SK-N-SH (cell line): ENCODE measurements around the gene UBE2E3. TPM values are rescaled to one million over a fixed set of nuclear protein-coding genes. Genes with fewer than 3 reads are reported as not detected.

Source experiments
- CTCF ChIA-PET: fragments of 300-600, 350-600 bp; formaldehyde crosslinking; extraction: SDS; loops from one replicate; lab custom pipeline; 2021; lab: Yijun Ruan, JAX
- POLR2A ChIA-PET: fragments of 350-600 bp; sonication (Branson Sonifier 250); formaldehyde crosslinking; extraction: SDS; loops from one replicate; lab custom pipeline; 2020; ENCODE audit warnings: antibody characterized with exemption, inconsistent platforms; lab: Yijun Ruan, JAX
- DNase-seq: peaks from one replicate; pipeline ENCODE4 v3.0.0; 2012
- H2AFZ ChIP-seq: fragments of 200-600 bp; sonication (generic); 2 replicates; pipeline ENCODE4 v1.8.1; 2016; ENCODE audit warnings: antibody characterized with exemption, mild to moderate bottlenecking, low read depth
- H3F3A ChIP-seq: fragments of 200-600 bp; sonication (generic); replicated peaks from 2 replicates; pipeline ENCODE3; 2016; ENCODE audit warnings: antibody characterized with exemption, mild to moderate bottlenecking; ENCODE audit not compliant: insufficient read depth
- H3K27ac ChIP-seq, 2 experiments: fragments of 200-500 bp in 1 of 2; fragments of 200-600 bp in 1 of 2; sonication (Bioruptor generic) in 1 of 2; sonication (generic), shearing (Covaris generic) in 1 of 2; 2 replicates each; pipeline versions ENCODE4 v1.5.1 to v1.6.1; 2014 to 2016; ENCODE audit warnings: low read depth in 2 of 2, inconsistent platforms in 1 of 2, low read length in 1 of 2, mild to moderate bottlenecking in 1 of 2, mixed read lengths in 1 of 2
- H3K27me3 ChIP-seq: fragments of 200-600 bp; sonication (generic), shearing (Covaris generic); 2 replicates; pipeline ENCODE4 v1.6.1; 2016; ENCODE audit warnings: mixed run types; ENCODE audit not compliant: insufficient read depth
- H3K36me3 ChIP-seq, 2 experiments: fragments of 200-500 bp in 1 of 2; fragments of 200-600 bp in 1 of 2; sonication (Bioruptor generic) in 1 of 2; sonication (generic) in 1 of 2; replicated peaks in 1 of 2; 2 replicates each; pipeline versions ENCODE3 to v1.5.1; 2014 to 2016; ENCODE audit warnings: low read length in 1 of 2, mild to moderate bottlenecking in 1 of 2; ENCODE audit not compliant: insufficient read depth in 2 of 2, control insufficient read depth in 1 of 2
- H3K4me1 ChIP-seq, 2 experiments: fragments of 200-500 bp in 1 of 2; fragments of 200-600 bp in 1 of 2; sonication (Bioruptor generic) in 1 of 2; sonication (generic), shearing (Covaris generic) in 1 of 2; 2 replicates each; pipeline versions ENCODE4 v1.5.1 to v1.6.1; 2014 to 2016; ENCODE audit warnings: low read depth in 1 of 2, low read length in 1 of 2, mixed run types in 1 of 2; ENCODE audit not compliant: insufficient read depth in 2 of 2, control insufficient read depth in 1 of 2
- H3K4me2 ChIP-seq: fragments of 200-600 bp; sonication (generic), shearing (Covaris generic); 2 replicates; pipeline ENCODE4 v1.6.1; 2017; ENCODE audit warnings: mixed run types
- H3K4me3 ChIP-seq, 2 experiments: fragments of 200-500 bp in 1 of 2; fragments of 200-600 bp in 1 of 2; sonication (Bioruptor generic) in 1 of 2; sonication (generic), shearing (Covaris generic) in 1 of 2; 2 replicates each; pipeline versions ENCODE4 v1.5.1 to v1.8.1; 2014 to 2016; ENCODE audit warnings: low read depth in 2 of 2, inconsistent platforms in 1 of 2, low read length in 1 of 2, mild to moderate bottlenecking in 1 of 2, mixed read lengths in 1 of 2, moderate library complexity in 1 of 2
- H3K79me2 ChIP-seq: fragments of 200-600 bp; sonication (generic); 2 replicates; pipeline ENCODE4 v1.8.1; 2017; ENCODE audit warnings: mild to moderate bottlenecking; ENCODE audit not compliant: insufficient read depth
- H3K9ac ChIP-seq: fragments of 200-600 bp; sonication (generic); 2 replicates; pipeline ENCODE4 v1.6.1; 2017; ENCODE audit warnings: mixed run types
- H3K9me2 ChIP-seq: fragments of 200-600 bp; sonication (generic); 2 replicates; pipeline ENCODE4 v1.6.1; 2017; ENCODE audit warnings: mixed run types
- H3K9me3 ChIP-seq: fragments of 200-600 bp; sonication (generic); 2 replicates; pipeline ENCODE4 v1.6.1; 2017; ENCODE audit warnings: mixed run types, mild to moderate bottlenecking, moderate library complexity
- H4K20me1 ChIP-seq: fragments of 200-600 bp; sonication (generic); 2 replicates; pipeline ENCODE4 v1.6.1; 2017; ENCODE audit warnings: mild to moderate bottlenecking, mixed run types; ENCODE audit not compliant: insufficient read depth
- CHD2 ChIP-seq: fragments of 150-350 bp; IDR thresholded peaks from 2 replicates; pipeline ENCODE4 v1.6.1; 2018; ENCODE audit warnings: low read length; ENCODE audit not compliant: partially characterized antibody
- ELF1 ChIP-seq: IDR thresholded peaks from 2 replicates; pipeline ENCODE4 v1.4.0; 2012
- FOSL2 ChIP-seq: IDR thresholded peaks from 2 replicates; pipeline ENCODE4 v1.4.0; 2012; ENCODE audit warnings: low read depth, mild to moderate bottlenecking, moderate library complexity, borderline replicate concordance
- FOXJ3 ChIP-seq: sonication (generic); formaldehyde crosslinking; IDR thresholded peaks from 2 replicates; pipeline ENCODE4 v1.5.1; 2020; ENCODE audit warnings: mild to moderate bottlenecking, missing genetic modification reagents
- GABPA ChIP-seq: IDR thresholded peaks from 2 replicates; pipeline ENCODE4 v1.4.0; 2012; ENCODE audit warnings: low read depth, mild to moderate bottlenecking
- GATA2 ChIP-seq: sonication (generic); formaldehyde crosslinking; IDR thresholded peaks from 2 replicates; pipeline ENCODE4 v1.5.0; 2020; ENCODE audit warnings: mild to moderate bottlenecking, missing genetic modification reagents
- MXI1 ChIP-seq: IDR thresholded peaks from 2 replicates; pipeline ENCODE4 v1.6.1; 2012; ENCODE audit warnings: mild to moderate bottlenecking, low read depth, low read length, improper control_type of control experiment
- NFIC ChIP-seq: IDR thresholded peaks from 2 replicates; pipeline ENCODE4 v1.4.0; 2012; ENCODE audit warnings: borderline replicate concordance
- NRF1 ChIP-seq: IDR thresholded peaks from 2 replicates; pipeline ENCODE4 v1.6.1; 2012; ENCODE audit warnings: low read depth, mild to moderate bottlenecking, low read length
- PBX3 ChIP-seq: IDR thresholded peaks from 2 replicates; pipeline ENCODE4; 2012
- RAD21 ChIP-seq: IDR thresholded peaks from 2 replicates; pipeline ENCODE4 v1.6.1; 2012; ENCODE audit warnings: mild to moderate bottlenecking, low read length
- RXRA ChIP-seq: IDR thresholded peaks from 2 replicates; pipeline ENCODE4 v1.4.0; 2012; ENCODE audit warnings: low read depth, mild to moderate bottlenecking, borderline replicate concordance
- SIN3A ChIP-seq: IDR thresholded peaks from 2 replicates; pipeline ENCODE4 v1.6.1; 2012; ENCODE audit warnings: low read depth, mild to moderate bottlenecking, low read length, moderate library complexity, borderline replicate concordance
- SMC3 ChIP-seq: IDR thresholded peaks from 2 replicates; pipeline ENCODE4 v1.6.1; 2012; ENCODE audit warnings: low read depth, low read length, improper control_type of control experiment
- TCF12 ChIP-seq: IDR thresholded peaks from 2 replicates; pipeline ENCODE4 v1.4.0; 2012
- USF1 ChIP-seq: IDR thresholded peaks from 2 replicates; pipeline ENCODE4 v1.4.0; 2012; ENCODE audit warnings: low read depth, borderline replicate concordance
- USF2 ChIP-seq: fragments of 150-350 bp; IDR thresholded peaks from 2 replicates; pipeline ENCODE4 v1.6.1; 2017; ENCODE audit warnings: antibody characterized with exemption, low read length, low read depth, borderline replicate concordance
- ZBTB33 ChIP-seq: IDR thresholded peaks from 2 replicates; pipeline ENCODE4 v1.4.0; 2012; ENCODE audit warnings: low read depth, borderline replicate concordance
- WGBS: methylation state at CpG from one replicate; pipeline ENCODE4 v1.1.6; 2017; ENCODE audit warnings: low lambda C conversion rate; 5-methylcytosine and 5-hydroxymethylcytosine counted together
- polyA plus RNA-seq, 3 experiments: library from polyadenylated mRNA; depleted of rRNA; stranded (reverse); fragments of >200 nt; gene quantifications; 2 replicates each; pipeline ENCODE4 v1.2.3, GENCODE V29; 2012
- TF ChIP-seq, protein P1 (sequence below): fragments of 150-350 bp; IDR thresholded peaks from 2 replicates; pipeline ENCODE4 v1.6.1; 2016; ENCODE audit warnings: mild to moderate bottlenecking, low read depth, low read length
- TF ChIP-seq, protein P2 (sequence below): fragments of 200-600 bp; sonication (generic); IDR thresholded peaks from 2 replicates; pipeline ENCODE4 v1.6.1; 2017; ENCODE audit warnings: antibody characterized with exemption, mild to moderate bottlenecking, moderate library complexity

The UBE2E3 gene
- polyA plus RNA-seq, 1 of the 3 experiments (the other 2 are of a cell fraction) = 62.9 TPM

DNA sequence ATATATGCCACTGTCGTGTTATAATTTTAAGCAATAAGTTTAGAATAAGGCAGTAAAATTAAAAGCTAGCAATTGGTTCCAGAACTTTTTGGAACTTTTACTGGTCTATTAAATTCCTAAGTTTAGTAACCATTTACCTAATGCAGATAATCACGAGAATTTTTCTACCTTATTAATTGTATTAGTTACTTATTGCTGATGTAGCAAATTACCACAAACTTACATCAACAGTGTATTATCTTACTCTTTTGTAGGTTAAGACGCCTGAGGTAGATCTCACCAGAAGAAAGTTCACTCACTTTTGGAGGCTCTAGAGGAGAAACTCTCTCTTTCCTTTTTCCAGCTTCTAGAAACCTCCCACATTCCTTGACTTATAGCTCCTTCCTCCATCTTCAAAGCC is 14.0 kb upstream of the UBE2E3 start:
- TF ChIP-seq NFIC (no peak), FOSL2 (no peak), USF2 (no peak), TCF12 (no peak), ELF1 (no peak), GABPA (no peak), RXRA (no peak)
- ChIA-PET CTCF (no interaction called here), POLR2A (no interaction called here)
- no peaks in the 10 kb centered on the region for H4K20me1 ChIP-seq
- WGBS = 81% methylated on average over 3 of the region's 3 CpGs
- no peaks in the 10 kb centered on the region for H3K27me3 ChIP-seq
- DNase-seq = no peak
- no peaks in the 10 kb centered on the region for H3K4me1 ChIP-seq
- H3K9ac ChIP-seq = no peak overlapping the region
- H2AFZ ChIP-seq = no peak overlapping the region
- no peak overlapping the region for H3K27ac ChIP-seq
- no peaks in the 10 kb centered on the region for H3K36me3 ChIP-seq
- H3K9me3 ChIP-seq = no peaks in the 10 kb centered on the region
- H3K4me2 ChIP-seq = no peak overlapping the region
- no peaks in the 10 kb centered on the region for H3K9me2 ChIP-seq
- H3F3A ChIP-seq = no peaks in the 10 kb centered on the region
- no peaks in the 10 kb centered on the region for H3K79me2 ChIP-seq
- no peak overlapping the region for H3K4me3 ChIP-seq

- no peak overlapping the region for H3K27ac ChIP-seq
- no peaks in the 10 kb centered on the region for H3K27me3 ChIP-seq
- H4K20me1 ChIP-seq = no peaks in the 10 kb centered on the region
- H3K9me2 ChIP-seq = no peaks in the 10 kb centered on the region
- DNase-seq = no peak
- WGBS = 77% methylated on average over 1 of the region's 1 CpG
- no peak overlapping the region for H3K4me3 ChIP-seq
- no peak overlapping the region for H3K4me2 ChIP-seq
- no peak overlapping the region for H2AFZ ChIP-seq
- no peaks in the 10 kb centered on the region for H3F3A ChIP-seq
- no peaks in the 10 kb centered on the region for H3K36me3 ChIP-seq
- ChIA-PET POLR2A (interaction anchor here (1.6 kb wide), 1 partner anchor 12 kb away, joined by 6 read pairs; the partner anchor contains the start of gene UBE2E3), CTCF (interaction anchor here (1.9 kb wide), 1 partner anchor 11 kb away, joined by 16 read pairs; the partner anchor contains the start of gene UBE2E3)
- no peak overlapping the region for H3K9ac ChIP-seq
- H3K9me3 ChIP-seq = no peaks in the 10 kb centered on the region
- no peaks in the 10 kb centered on the region for H3K4me1 ChIP-seq
- H3K79me2 ChIP-seq = no peaks in the 10 kb centered on the region
- TF ChIP-seq GATA2 (CRISPR knock-in tag) (no peak), TCF12 (no peak), SMC3 (no peak), PBX3 (no peak), ZBTB33 (no peak), MXI1 (no peak), SIN3A (no peak), CHD2 (no peak), USF1 (no peak), RAD21 (no peak), FOSL2 (no peak), FOXJ3 (CRISPR knock-in tag) (no peak), NRF1 (no peak)
- TF ChIP-seq, protein P1, sequence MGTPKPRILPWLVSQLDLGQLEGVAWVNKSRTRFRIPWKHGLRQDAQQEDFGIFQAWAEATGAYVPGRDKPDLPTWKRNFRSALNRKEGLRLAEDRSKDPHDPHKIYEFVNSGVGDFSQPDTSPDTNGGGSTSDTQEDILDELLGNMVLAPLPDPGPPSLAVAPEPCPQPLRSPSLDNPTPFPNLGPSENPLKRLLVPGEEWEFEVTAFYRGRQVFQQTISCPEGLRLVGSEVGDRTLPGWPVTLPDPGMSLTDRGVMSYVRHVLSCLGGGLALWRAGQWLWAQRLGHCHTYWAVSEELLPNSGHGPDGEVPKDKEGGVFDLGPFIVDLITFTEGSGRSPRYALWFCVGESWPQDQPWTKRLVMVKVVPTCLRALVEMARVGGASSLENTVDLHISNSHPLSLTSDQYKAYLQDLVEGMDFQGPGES = no peak
- TF ChIP-seq, protein P2, sequence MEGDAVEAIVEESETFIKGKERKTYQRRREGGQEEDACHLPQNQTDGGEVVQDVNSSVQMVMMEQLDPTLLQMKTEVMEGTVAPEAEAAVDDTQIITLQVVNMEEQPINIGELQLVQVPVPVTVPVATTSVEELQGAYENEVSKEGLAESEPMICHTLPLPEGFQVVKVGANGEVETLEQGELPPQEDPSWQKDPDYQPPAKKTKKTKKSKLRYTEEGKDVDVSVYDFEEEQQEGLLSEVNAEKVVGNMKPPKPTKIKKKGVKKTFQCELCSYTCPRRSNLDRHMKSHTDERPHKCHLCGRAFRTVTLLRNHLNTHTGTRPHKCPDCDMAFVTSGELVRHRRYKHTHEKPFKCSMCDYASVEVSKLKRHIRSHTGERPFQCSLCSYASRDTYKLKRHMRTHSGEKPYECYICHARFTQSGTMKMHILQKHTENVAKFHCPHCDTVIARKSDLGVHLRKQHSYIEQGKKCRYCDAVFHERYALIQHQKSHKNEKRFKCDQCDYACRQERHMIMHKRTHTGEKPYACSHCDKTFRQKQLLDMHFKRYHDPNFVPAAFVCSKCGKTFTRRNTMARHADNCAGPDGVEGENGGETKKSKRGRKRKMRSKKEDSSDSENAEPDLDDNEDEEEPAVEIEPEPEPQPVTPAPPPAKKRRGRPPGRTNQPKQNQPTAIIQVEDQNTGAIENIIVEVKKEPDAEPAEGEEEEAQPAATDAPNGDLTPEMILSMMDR = no peak
Observed at GRCh38 chr2:180969124-180969523, 11.3 kb upstream of the UBE2E3 start.
